22Rv1 (cell line): ENCODE results near the gene UBB.
"Not testable (repeated sequence)": the region's sequence is repeated elsewhere in the genome, so short reads cannot be mapped to it uniquely, and the experiment has no call there.

Experiments
- H3K27ac ChIP-seq: fragments of 450-650 bp; 2 replicates; pipeline ENCODE4 v1.5.1; 2017
- CTCF ChIP-seq: fragments of 450-650 bp; IDR thresholded peaks from 2 replicates; pipeline ENCODE4 v1.5.1; 2017; ENCODE audit warnings: mild to moderate bottlenecking
- ZFX ChIP-seq: fragments of 450-650 bp; IDR thresholded peaks from 2 replicates; pipeline ENCODE4 v1.6.1; 2017; ENCODE audit warnings: antibody characterized with exemption, borderline replicate concordance

UBB gene

GRCh38 chr17:16391451-16391850 is 10.6 kb downstream of the UBB start:
- no peak overlapping the region for H3K27ac ChIP-seq
- no peak for TF ChIP-seq ZFX
- no peak for TF ChIP-seq CTCF

GRCh38 chr17:16392491-16392890 is 11.6 kb downstream of the UBB start:
- H3K27ac ChIP-seq: not testable (repeated sequence)

GRCh38 chr17:16395887-16396286 is 15.0 kb downstream of the UBB start:
- not testable (repeated sequence) for H3K27ac ChIP-seq

GRCh38 chr17:16396693-16397092 is 15.8 kb downstream of the UBB start:
- not testable (repeated sequence) for H3K27ac ChIP-seq

- no peak for TF ChIP-seq ZFX
- no peak for TF ChIP-seq CTCF
- no peak overlapping the region for H3K27ac ChIP-seq
These were observed 17.7 kb downstream of the UBB start for GRCh38 chr17:16398270-16399267.

GRCh38 chr17:16403847-16404246 is 23.0 kb downstream of the UBB start:
- not testable (repeated sequence) for H3K27ac ChIP-seq

GRCh38 chr17:16406742-16407674 is 26.1 kb downstream of the UBB start:
- TF ChIP-seq ZFX (no peak), CTCF (no peak)
- 0 out of 2 replicates have a peak overlapping the region, but pooled peaks have one; percentile 25 for H3K27ac ChIP-seq

GRCh38 chr17:16407911-16408588 is 27.2 kb downstream of the UBB start:
- TF ChIP-seq ZFX (no peak), CTCF (no peak)
- H3K27ac ChIP-seq: no peak overlapping the region
